Stimulated activated memory B cell treated with anti-CD40 and anti-IgM and Interleukin-4, amounts not matched to agents 10 μg/mL and 1 μg/mL and 100 μg/mL, for 72 hours (primary cell): ENCODE data around the gene IFNLR1.

Experiments used
- ATAC-seq: fragments of 150-1000 bp; cut with Tn5 transposase; 2 replicates; pipeline ENCODE4 v1.10.0; 2021
- H3K27ac Mint-ChIP-seq: one replicate; pipeline ENCODE4 v1.8.0; 2022; ENCODE audit warnings: mild to moderate bottlenecking, mixed read lengths
- H3K27me3 Mint-ChIP-seq: one replicate; pipeline ENCODE4 v1.8.0; 2022; ENCODE audit warnings: mixed read lengths
- H3K36me3 Mint-ChIP-seq: one replicate; pipeline ENCODE4 v1.8.0; 2022; ENCODE audit warnings: mixed read lengths
- H3K4me1 Mint-ChIP-seq: one replicate; pipeline ENCODE4 v1.8.0; 2022; ENCODE audit warnings: mixed read lengths
- H3K4me3 Mint-ChIP-seq: one replicate; pipeline ENCODE4 v1.8.0; 2022; ENCODE audit warnings: mild to moderate bottlenecking, moderate library complexity, mixed read lengths
- H3K9me3 Mint-ChIP-seq: one replicate; pipeline ENCODE4 v1.8.0; 2022; ENCODE audit warnings: mixed read lengths

IFNLR1 gene

DNA sequence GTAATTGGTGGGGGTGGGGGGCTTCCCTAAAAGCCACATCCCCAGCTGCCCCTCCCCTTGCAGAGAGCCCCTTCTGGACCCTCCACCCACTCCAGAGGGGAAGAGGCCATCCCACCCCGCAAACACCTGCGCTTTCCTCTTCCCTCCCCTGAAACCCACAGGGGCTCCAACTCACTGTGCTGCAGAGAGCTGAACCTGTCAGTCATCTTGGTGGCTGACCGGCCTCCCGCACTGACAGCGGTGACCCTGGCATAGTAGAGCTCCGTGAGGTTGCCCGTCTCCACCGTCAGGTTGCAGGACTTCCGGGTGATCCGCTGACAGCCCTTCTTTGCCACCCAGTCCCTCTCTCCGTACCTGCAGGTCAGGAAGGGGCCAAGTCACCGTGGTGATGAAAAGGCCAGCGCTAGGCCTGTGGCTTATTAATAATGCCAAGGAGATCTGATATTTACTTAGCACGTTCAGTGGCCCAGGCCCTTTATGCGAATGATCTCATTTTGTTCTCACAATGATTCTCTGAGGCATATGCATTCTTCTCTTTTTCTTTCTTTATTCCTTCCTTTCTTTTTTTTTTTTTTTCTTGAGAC is 50.0 kb downstream of the IFNLR1 start:
- H3K27ac Mint-ChIP-seq = no peak overlapping the region
- H3K36me3 Mint-ChIP-seq = no peaks in the 10 kb centered on the region
- H3K4me1 Mint-ChIP-seq = no peaks in the 10 kb centered on the region
- H3K27me3 Mint-ChIP-seq = peaks cover 17% of the 10 kb centered on the region
- no peaks in the 10 kb centered on the region for H3K9me3 Mint-ChIP-seq
- peak; percentile 12 for ATAC-seq
- H3K4me3 Mint-ChIP-seq = no peak overlapping the region

DNA sequence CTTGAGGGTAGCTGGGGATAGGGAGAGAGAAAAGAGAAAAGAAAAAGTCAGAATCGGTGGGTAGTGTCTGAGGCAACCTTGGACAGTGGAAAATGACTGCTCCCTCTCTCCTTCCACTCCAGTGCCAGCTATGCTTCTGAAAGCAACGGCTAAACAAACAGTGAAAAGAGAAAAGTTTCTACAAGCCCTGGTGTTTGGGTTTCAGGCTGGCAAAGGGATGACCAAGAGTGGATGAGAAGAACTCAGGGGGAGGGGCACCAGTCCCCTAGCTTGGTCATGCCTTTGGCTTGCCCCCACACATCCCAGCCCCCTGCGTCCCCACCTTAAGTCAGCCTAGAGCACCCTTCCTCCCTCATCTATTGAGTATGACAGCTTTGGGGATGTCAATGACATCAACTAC is 52.7 kb downstream of the IFNLR1 start:
- Mint-ChIP-seq H3K36me3 (peaks cover 9% of the 10 kb centered on the region), H3K4me1 (no peaks in the 10 kb centered on the region), H3K4me3 (no peak overlapping the region), H3K27me3 (peaks cover 6% of the 10 kb centered on the region), H3K27ac (no peak overlapping the region), H3K9me3 (peaks cover 6% of the 10 kb centered on the region)
- no peak for ATAC-seq

DNA sequence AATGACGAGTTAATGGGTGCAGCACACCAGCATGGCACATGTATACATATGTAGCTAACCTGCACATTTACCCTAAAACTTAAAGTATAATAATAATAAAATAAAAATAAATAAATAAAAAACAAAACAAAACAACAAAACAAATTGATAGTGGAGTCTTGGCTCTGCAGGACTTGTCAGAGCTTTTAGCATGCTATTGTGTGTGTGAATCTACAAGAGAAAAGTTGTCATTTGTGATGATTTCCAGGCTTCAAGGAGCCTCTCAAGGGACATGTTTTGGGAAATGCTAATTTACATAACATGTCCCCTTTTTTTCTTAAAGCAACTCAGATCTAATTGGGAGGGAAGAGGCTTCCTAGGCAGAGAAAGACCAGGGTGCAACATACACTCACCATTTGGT is 53.3 kb downstream of the IFNLR1 start:
- peaks cover 11% of the 10 kb centered on the region for H3K27me3 Mint-ChIP-seq
- no peak overlapping the region for H3K27ac Mint-ChIP-seq
- no peak overlapping the region for H3K4me3 Mint-ChIP-seq
- H3K4me1 Mint-ChIP-seq = no peaks in the 10 kb centered on the region
- H3K36me3 Mint-ChIP-seq = peaks cover 9% of the 10 kb centered on the region
- no peak for ATAC-seq
- peaks cover 8% of the 10 kb centered on the region for H3K9me3 Mint-ChIP-seq

DNA sequence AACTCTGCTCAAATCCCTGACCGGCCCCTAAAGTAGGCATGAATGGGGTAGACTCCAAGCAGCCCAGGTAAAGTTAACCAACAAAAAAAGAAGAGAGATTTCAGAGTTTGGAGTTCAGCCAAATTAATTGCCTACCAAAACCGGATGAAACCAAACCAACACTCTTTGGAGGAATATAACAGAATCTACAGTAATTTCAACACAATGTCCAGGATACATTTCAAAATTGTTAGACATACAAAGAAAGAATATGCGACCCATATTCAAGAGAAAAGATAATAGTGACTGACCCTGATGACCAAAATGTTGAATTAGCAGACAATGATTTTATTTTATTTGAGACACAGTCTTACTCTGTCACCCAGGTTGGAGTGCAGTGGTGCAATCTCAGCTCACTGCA is 56.7 kb downstream of the IFNLR1 start:
- Mint-ChIP-seq H3K4me3 (no peak overlapping the region), H3K4me1 (no peaks in the 10 kb centered on the region), H3K9me3 (peaks cover 8% of the 10 kb centered on the region), H3K27ac (no peak overlapping the region), H3K36me3 (peaks cover 9% of the 10 kb centered on the region), H3K27me3 (peaks cover 15% of the 10 kb centered on the region)
- no peak for ATAC-seq

DNA sequence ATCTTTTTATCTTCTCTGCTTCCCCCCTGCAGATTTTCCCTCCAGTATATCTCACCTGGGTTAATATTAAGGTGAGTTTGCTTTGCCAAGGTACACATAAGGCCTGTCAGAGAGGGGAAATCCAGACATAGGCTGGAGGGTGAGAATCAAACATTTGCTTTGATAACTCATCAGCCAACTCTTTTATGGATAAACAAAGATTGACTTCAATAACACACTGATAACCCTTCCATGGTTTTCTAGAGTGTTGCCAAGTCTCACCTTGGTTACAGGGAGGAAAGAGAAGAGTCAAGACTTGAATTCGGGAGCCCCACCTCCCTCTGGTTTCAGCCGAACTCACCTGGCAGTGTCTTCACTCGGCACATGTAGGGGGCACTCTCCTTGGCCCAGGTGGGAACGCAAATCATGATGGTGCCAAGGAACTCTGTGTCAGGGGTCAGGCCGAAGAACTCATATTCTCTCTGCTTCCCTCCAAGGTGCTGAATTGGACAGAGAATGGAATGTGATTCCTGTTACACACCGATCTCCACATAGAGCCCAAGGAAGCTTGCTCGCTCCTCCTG is 59.2 kb downstream of the IFNLR1 start:
- peaks cover 9% of the 10 kb centered on the region for H3K36me3 Mint-ChIP-seq
- H3K9me3 Mint-ChIP-seq = peaks cover 8% of the 10 kb centered on the region
- no peak for ATAC-seq
- H3K27me3 Mint-ChIP-seq = peaks cover 20% of the 10 kb centered on the region
- H3K27ac Mint-ChIP-seq = no peak overlapping the region
- H3K4me1 Mint-ChIP-seq = no peaks in the 10 kb centered on the region
- no peak overlapping the region for H3K4me3 Mint-ChIP-seq

DNA sequence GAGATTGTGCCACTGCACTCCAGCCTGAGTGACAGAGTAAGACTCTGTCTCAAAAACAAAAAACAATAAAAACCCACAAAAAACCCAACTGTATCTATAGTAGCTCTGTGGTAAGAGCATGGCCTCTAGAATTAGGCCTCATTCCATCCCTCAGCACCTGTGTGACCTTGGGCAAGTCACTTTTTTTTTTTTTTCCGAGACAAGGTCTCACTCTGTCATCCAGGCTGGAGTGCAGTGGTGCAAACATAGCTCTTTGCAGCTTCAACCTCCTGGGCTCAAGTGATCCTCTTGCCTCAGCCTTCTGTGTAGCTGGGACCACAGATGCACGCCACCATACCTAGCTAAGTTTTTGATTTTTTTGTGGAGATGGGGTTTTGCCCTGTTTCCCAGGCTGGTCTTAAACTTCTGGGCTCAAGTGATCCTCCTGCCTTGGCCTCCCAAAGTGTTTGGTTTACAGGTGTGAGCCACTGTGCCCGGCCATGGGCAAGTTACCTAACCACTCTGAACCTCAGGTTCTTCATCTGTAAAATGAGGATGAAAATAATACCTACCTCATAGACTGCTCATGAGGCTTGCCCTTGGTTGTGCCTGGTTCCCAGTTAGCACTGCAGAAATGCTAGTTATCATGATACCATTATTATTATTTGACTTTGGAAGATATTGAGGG is 59.8 kb downstream of the IFNLR1 start:
- H3K36me3 Mint-ChIP-seq = peaks cover 9% of the 10 kb centered on the region
- no peak for ATAC-seq
- peaks cover 8% of the 10 kb centered on the region for H3K9me3 Mint-ChIP-seq
- H3K27me3 Mint-ChIP-seq = peaks cover 24% of the 10 kb centered on the region
- no peak overlapping the region for H3K4me3 Mint-ChIP-seq
- no peaks in the 10 kb centered on the region for H3K4me1 Mint-ChIP-seq
- no peak overlapping the region for H3K27ac Mint-ChIP-seq

DNA sequence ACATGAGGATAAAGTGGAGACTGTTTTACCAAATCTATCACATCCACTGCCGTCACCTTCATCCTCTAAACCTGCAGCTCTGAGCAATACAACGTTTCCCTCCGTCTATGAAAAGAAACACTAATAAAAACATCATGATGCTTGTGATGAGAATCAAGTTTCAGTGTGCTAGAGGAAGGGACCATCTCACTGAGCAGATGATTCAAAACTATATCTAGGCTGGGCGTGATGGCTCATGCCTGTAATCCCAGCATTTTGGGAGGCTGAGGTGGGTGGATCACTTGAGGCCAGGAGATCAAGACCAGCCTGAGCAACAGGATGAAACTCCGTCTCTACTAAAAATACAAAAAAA is 60.4 kb downstream of the IFNLR1 start:
- H3K4me3 Mint-ChIP-seq = no peak overlapping the region

DNA sequence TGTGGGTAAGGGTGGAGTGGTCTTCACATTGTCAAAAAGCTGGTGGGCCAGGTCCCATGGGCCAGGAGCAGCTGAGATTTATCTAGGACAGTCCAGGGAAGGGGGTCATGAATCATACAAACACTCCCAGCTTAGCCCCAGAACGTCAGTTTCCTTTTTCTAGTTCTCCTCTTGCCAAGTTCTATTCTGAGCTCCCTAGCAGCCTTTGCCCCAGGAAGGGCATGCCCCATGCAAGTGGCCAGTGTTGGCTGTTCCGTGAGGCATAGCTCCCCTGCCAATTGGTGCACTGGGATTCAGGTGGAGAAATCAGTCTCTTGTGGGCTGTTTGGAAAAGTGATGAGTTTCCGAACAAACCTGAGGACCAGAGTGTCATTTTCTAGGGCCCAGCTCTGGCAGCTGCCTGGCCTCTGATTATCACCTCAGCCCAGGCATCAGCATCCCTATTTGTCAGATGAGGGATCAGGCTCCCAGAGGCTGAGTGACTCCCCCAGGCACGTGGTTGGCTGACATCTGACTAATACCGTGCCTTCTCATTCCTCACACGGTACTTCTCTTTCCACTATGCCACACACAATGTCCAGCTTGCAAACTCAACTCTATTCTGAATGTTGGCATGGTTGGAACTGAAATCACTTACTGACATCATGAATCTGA is 60.9 kb downstream of the IFNLR1 start:
- peaks cover 25% of the 10 kb centered on the region for H3K27me3 Mint-ChIP-seq
- H3K4me1 Mint-ChIP-seq = no peaks in the 10 kb centered on the region
- no peak overlapping the region for H3K27ac Mint-ChIP-seq
- peaks cover 9% of the 10 kb centered on the region for H3K36me3 Mint-ChIP-seq
- peak; percentile 53 for ATAC-seq
- peaks cover 8% of the 10 kb centered on the region for H3K9me3 Mint-ChIP-seq
- H3K4me3 Mint-ChIP-seq = no peak overlapping the region

More for the DNA sequence above, 60.4 kb downstream of the IFNLR1 start:
- no peak for ATAC-seq
- no peak overlapping the region for H3K27ac Mint-ChIP-seq
- peaks cover 9% of the 10 kb centered on the region for H3K36me3 Mint-ChIP-seq
- H3K27me3 Mint-ChIP-seq = peaks cover 24% of the 10 kb centered on the region
- peaks cover 8% of the 10 kb centered on the region for H3K9me3 Mint-ChIP-seq
- H3K4me1 Mint-ChIP-seq = no peaks in the 10 kb centered on the region

DNA sequence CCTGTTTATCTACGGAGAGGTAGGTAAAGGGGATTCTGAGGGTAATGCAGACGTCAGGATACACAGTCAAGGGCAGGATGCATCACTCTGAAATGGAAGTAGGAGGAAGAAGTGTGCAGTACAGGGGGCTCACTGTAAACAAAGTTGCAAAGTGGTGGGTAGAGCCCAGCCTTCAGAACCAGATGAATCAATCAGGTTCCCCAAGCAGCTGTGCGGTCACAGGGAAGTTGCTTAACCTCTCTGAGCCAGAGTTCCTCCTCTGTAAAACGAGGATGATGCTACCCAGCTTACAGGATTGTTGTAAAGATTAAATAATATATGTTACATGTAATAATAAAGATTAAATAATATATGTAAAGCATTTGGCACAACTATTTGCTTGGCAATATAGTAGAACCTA is 61.6 kb downstream of the IFNLR1 start:
- Mint-ChIP-seq H3K27me3 (peaks cover 32% of the 10 kb centered on the region), H3K27ac (no peak overlapping the region)

DNA sequence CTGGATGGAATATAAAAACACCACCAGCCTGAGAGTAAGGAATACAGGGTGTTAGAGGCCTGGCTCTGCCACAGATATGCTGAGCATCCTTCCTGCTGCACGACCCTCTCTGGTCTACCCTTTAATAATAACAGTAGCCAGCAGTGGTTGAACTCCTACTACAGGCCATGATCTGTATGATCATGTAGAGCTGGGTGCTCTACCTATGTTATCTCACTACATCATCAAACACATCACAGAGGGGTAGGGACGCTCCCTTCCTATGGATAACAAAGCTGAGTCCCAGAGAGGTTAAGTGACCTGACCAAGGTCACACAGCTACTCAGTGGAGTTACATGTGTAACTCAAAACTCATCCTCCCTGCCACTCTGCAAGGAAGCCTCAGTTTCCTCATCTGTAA is 62.1 kb downstream of the IFNLR1 start:
- H3K4me1 Mint-ChIP-seq = no peaks in the 10 kb centered on the region
- H3K27ac Mint-ChIP-seq = no peak overlapping the region
- H3K4me3 Mint-ChIP-seq = no peak overlapping the region
- peaks cover 5% of the 10 kb centered on the region for H3K36me3 Mint-ChIP-seq
- H3K27me3 Mint-ChIP-seq = peaks cover 37% of the 10 kb centered on the region
- ATAC-seq = no peak
- peaks cover 8% of the 10 kb centered on the region for H3K9me3 Mint-ChIP-seq

More for the DNA sequence above, 61.6 kb downstream of the IFNLR1 start:
- Mint-ChIP-seq H3K36me3 (peaks cover 9% of the 10 kb centered on the region), H3K4me1 (no peaks in the 10 kb centered on the region), H3K4me3 (no peak overlapping the region), H3K9me3 (peaks cover 8% of the 10 kb centered on the region)
- ATAC-seq = no peak

DNA sequence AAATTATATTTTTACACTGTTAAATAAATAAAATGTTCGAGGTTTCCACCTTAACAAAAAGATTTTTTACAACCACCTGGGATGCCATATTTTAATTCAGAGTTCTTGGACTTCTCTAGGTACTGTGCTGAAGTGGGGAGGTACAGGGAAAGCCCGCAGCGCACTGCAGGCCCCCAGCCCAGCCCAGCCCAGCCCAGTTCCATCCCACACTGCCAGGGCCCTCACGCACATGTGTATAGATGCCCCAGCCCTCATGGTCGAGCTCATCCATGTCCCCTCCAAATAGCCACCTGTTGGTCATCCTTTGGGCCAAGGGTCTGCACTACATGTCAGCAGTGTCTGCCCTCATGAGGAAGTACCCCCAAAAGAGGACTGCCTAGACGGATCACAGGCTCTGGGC is 63.5 kb downstream of the IFNLR1 start:
- H3K9me3 Mint-ChIP-seq = no peaks in the 10 kb centered on the region
- no peak for ATAC-seq
- H3K4me1 Mint-ChIP-seq = no peaks in the 10 kb centered on the region
- no peaks in the 10 kb centered on the region for H3K36me3 Mint-ChIP-seq
- no peak overlapping the region for H3K27ac Mint-ChIP-seq
- H3K4me3 Mint-ChIP-seq = no peak overlapping the region
- peaks cover 33% of the 10 kb centered on the region for H3K27me3 Mint-ChIP-seq

DNA sequence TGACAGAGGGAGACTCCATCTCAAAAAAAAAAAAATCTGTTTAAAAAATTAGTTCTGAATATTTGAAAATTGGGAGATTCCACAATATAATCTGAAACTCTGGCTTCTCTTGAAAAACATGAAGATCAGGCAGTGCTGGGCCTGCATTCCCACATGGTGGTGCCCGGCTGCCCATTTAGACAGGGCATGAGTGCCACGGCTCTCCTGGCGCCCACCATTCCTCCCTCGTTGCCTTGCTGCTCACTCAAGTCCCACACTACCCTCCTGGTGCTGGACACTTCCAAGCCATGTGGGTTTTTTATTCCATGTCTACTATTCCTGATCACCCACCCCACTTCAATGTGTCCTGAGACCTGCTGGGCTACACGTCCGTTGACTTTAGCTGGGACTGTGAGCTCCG is 64.3 kb downstream of the IFNLR1 start:
- H3K4me1 Mint-ChIP-seq = no peaks in the 10 kb centered on the region
- H3K9me3 Mint-ChIP-seq = no peaks in the 10 kb centered on the region
- H3K27me3 Mint-ChIP-seq = peaks cover 40% of the 10 kb centered on the region
- H3K27ac Mint-ChIP-seq = no peak overlapping the region
- no peak overlapping the region for H3K4me3 Mint-ChIP-seq
- no peak for ATAC-seq
- H3K36me3 Mint-ChIP-seq = no peaks in the 10 kb centered on the region

DNA sequence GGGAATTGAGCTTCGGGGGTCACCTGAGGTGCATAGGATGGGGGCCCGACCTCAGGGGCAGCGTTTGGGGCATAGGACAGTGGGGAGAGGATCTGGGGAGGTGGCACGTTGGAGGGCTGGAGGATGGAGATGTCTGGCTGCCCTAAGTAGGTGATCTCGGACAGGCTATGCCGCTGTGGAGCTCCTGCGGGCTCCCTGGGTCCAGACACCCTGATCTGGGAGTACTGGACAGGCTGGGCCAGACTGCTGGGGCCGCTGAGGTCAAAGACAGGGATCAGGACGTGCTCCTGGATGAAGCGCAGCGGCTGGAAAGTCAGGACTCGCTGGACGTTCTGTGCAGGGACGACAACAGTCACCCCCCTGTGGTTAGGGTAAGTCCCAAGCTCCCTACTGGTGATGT is 65.7 kb downstream of the IFNLR1 start:
- no peak for ATAC-seq

DNA sequence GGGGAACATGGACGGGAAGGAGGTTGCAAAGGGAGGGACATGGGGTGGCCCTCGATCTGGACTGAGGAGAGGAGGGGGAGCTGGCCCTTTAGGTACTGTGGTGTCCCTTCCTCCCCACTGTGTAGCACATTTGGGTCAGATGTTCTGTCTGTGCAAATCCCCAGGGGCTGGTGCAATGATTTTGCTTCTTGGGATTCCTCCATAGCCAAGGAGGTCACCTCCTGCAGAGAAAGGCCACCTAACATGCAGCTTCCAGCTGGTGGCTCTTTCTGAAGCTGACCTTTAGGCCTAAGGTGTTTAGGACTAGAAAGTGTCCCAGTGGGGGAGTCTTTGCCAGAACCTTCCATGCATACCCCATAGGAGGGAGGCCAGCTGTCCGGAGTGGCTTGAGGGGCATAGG is 66.1 kb downstream of the IFNLR1 start:
- Mint-ChIP-seq H3K9me3 (no peaks in the 10 kb centered on the region), H3K4me1 (no peaks in the 10 kb centered on the region), H3K27me3 (peaks cover 59% of the 10 kb centered on the region), H3K36me3 (no peaks in the 10 kb centered on the region), H3K4me3 (no peak overlapping the region), H3K27ac (no peak overlapping the region)
- no peak for ATAC-seq

More for the DNA sequence above, 65.7 kb downstream of the IFNLR1 start:
- no peaks in the 10 kb centered on the region for H3K36me3 Mint-ChIP-seq
- no peak overlapping the region for H3K4me3 Mint-ChIP-seq
- H3K9me3 Mint-ChIP-seq = no peaks in the 10 kb centered on the region
- no peaks in the 10 kb centered on the region for H3K4me1 Mint-ChIP-seq
- H3K27ac Mint-ChIP-seq = no peak overlapping the region
- peaks cover 54% of the 10 kb centered on the region for H3K27me3 Mint-ChIP-seq

DNA sequence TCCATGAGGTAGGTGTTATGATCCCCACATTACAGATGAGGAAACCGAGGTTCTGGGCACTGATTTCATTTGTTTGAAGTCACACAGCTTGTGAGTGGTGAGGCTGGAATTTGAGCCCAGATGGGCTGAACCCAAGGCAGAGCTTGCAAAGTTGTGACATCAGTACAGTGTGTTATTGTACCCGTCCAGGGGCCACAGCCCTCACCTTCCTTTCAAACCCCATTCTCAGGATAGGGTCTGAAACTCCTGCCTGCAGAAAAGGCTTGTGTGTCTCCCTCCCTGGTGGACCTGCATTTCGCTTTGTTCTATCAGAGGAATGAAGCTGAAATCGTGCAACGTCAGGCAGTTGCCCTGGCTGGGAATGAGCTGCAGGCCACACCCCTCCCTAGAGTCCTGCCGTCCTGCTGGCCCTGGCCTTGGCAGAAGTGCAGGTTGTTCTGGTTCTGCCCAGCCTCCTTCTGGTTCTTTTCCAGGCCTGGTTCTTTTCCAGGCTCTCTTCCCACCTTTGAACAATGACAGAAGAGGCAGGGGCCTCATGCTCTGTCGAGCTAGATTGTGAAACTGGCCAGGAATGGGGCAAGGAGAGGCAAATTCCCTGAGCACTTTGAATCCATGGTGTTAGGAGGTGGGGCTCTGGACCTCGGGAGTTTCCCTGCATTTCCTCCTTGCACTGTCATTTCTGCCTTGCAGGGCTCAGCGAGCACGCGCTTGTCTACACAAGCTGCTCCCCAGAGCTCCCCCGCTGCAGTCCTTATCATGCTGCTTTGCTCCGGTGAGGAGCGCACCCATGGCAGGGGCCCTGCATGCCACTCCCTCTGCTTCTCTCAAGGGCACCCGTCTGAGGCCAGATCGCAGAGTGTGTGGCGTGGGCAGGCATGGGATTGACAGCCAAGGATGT is 67.0 kb downstream of the IFNLR1 start:
- no peaks in the 10 kb centered on the region for H3K36me3 Mint-ChIP-seq
- no peaks in the 10 kb centered on the region for H3K9me3 Mint-ChIP-seq

More for the DNA sequence above, 67.0 kb downstream of the IFNLR1 start:
- Mint-ChIP-seq H3K27me3 (peaks cover 60% of the 10 kb centered on the region), H3K27ac (no peak overlapping the region), H3K4me1 (no peaks in the 10 kb centered on the region), H3K4me3 (no peak overlapping the region)
- ATAC-seq = no peak
